ENCODE measurements around the gene MAD1L1.

DNA sequence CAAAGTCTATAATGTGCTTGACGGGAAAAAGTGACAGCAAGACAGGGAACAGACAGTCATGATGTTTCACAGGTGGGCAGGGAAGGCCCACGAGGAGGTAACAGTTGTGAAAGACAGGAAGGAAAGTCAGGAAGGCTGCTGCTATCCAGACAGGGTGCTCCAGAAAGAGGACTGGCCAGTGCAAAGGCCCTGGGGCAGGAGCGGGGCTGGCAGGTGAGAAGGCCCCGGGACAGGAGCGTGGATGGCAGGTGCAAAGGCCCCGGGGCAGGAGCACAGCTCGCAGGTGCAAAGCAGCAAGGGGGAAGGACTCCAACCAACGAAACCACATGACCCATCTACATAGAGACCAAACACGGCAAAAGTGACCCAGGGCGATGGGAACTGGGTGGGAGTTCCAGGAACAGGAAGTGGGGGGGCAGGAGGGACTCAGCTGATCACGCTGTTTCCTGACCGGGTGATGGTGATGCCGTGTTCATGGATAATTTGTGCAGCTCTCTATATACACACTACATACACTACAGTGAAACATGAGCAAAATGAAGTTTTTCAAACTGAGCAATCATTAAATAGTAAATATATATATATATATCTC, 138.2 kb downstream of the MAD1L1 start:
- TF ChIP-seq, protein P1, sequence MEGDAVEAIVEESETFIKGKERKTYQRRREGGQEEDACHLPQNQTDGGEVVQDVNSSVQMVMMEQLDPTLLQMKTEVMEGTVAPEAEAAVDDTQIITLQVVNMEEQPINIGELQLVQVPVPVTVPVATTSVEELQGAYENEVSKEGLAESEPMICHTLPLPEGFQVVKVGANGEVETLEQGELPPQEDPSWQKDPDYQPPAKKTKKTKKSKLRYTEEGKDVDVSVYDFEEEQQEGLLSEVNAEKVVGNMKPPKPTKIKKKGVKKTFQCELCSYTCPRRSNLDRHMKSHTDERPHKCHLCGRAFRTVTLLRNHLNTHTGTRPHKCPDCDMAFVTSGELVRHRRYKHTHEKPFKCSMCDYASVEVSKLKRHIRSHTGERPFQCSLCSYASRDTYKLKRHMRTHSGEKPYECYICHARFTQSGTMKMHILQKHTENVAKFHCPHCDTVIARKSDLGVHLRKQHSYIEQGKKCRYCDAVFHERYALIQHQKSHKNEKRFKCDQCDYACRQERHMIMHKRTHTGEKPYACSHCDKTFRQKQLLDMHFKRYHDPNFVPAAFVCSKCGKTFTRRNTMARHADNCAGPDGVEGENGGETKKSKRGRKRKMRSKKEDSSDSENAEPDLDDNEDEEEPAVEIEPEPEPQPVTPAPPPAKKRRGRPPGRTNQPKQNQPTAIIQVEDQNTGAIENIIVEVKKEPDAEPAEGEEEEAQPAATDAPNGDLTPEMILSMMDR (IDR thresholded peaks at IDR 0.05): no peak
- TF ChIP-seq POLR2A (IDR thresholded peaks at IDR 0.05): no peak
